Measurements from ENCODE around the gene CMTM6.
A peak's percentile ranks its signal among the peaks of the same experiment; 100 is the strongest.
"Not testable (repeated sequence)": the region's sequence is repeated elsewhere in the genome, so short reads cannot be mapped to it uniquely, and the experiment has no call there.

Gene CMTM6

DNA sequence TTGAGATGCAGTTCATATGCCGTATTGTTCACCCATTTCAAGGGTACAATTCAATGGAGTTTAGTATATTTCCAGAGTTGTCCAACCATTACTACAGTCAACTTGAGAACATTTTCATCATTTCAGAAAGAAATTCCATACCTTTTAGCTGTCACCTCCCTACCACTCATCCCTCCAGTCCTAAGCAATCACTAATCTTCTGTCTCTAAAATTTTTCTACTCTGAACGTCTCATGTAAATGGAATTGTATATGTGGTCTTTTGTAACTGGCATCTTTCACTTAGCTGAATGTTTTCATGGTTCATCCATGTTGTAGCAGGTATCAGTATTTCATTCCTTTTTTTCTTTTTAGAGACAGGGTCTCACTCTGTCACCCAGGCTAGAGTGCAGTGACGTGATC, 59.9 kb downstream of the CMTM6 start:
- DNase-seq: no peak

DNA sequence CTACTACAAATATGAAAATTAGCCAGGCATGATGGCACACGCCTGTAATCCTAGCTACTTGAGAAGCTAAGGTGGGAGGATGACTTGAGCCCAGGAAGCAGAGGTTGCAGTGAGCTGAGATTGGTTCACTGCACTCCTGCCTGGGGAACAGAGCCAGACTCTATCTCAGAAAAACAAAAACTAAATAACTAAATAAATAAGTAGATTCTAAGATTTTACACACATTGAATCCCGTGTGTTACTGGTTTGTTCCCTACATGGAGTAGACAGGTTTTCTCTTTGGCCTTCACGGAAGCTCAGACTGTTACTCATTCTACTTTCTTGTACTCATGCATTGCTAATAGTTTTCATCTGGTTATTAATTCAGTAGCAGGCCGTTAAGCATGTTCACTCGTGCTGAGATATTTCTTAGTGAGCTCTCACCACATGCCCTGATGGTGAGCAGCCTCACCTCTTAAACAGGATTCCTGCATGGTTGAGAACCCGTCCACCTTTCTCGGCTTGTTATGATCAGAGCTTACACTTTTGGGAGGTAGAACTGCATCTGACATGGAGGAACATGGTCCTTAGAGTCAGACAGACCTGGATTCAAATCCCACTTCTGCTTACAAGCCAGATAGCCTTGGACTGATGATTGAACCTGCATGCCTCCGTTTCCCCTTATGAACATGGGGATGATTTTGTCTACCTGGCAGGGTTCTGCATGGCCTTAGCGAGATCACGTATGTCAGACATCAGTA, 61.9 kb downstream of the CMTM6 start:
- no peak for DNase-seq

DNA sequence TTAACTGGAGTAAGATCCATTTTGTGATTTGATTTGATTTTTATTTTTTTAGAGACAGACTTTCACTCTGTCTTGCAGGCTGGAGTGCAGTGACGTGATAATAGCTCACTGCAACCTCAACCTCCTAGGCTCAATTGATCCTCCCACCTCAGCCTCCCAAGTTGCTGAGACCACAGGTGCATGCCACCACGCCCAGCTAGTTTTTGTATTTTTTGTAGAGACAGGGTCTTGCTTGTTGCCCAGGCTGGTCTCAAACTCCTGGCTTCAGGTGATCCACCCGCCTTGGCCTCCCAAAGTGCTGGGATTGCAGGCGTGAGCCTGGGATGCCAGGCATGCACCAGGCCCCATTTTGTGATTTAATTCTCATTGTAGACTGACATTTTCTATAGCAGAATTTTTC, 63.2 kb downstream of the CMTM6 start:
- not testable (repeated sequence) for DNase-seq

DNA sequence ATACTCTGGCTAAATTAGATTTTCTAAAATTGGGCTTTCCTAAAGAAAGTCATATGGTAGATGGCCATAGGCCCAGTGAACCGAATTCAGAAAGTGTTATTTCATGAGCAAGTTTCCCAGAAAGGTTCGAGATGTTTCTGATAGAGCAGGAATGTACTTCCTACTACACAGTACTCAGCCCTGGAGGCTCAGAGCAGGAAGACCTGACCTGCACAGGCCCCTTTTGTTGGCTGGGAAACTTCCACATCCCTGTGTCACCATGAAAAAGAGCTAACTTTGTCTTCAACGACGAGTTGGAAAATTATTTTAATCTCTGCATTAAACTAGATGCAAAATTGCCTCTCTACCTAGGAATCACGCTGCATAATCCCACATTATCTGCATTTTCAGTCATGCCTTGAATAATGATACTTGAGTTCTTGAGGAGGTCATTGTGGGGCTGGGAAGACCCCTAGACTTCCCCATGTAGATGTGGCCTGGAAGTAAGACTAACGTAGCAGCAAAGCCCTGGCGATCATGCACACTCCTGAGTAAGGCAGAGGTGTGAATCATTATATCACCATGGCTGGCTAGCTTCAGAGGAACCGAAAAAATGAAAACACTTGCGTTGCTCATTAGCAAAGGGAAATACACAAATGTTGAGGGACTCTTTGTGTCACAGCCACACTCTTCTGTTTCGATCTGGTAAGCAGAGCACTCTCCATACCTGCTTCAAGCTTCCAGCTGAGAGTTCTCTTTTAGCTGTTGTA, 63.9 kb downstream of the CMTM6 start:
- no peak for DNase-seq

DNA sequence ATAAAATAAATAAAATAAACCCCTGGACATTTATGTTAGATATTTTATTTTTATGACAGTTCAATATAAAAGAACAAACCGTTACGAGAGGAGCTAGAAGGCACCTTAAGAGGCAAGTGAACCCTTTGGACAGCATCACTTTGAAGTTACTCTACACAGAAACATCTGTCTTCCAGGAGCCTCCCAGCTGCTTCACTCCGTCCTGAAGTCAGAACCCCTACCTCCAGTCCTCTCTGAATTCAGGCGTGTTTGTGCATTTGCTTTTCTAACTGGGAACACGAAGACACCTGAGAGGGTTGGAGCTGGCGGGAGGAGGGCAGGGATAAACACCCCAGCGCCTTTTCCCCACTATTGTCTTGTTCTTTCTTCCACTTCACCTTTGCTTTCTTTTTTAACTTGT, 64.8 kb downstream of the CMTM6 start:
- no peak for DNase-seq

DNA sequence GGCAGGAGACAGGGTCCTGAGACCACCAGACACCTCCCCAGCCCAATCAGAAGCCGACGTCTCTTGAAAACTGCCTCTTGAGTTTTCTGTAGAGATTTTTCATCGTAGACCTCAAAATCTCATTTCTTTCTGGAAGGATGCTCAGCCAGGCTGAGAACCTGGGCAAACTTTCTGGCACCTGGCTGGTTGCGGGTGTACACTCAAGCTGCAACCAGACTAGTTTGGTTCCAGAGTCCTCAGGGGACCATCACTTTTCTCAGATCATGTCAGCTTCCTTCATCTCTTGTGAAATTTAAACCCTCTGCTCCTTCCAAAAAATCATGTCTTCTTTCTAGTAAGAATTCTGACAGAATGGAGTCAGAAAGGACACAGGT, 65.8 kb downstream of the CMTM6 start:
- DNase-seq: no peak

DNA sequence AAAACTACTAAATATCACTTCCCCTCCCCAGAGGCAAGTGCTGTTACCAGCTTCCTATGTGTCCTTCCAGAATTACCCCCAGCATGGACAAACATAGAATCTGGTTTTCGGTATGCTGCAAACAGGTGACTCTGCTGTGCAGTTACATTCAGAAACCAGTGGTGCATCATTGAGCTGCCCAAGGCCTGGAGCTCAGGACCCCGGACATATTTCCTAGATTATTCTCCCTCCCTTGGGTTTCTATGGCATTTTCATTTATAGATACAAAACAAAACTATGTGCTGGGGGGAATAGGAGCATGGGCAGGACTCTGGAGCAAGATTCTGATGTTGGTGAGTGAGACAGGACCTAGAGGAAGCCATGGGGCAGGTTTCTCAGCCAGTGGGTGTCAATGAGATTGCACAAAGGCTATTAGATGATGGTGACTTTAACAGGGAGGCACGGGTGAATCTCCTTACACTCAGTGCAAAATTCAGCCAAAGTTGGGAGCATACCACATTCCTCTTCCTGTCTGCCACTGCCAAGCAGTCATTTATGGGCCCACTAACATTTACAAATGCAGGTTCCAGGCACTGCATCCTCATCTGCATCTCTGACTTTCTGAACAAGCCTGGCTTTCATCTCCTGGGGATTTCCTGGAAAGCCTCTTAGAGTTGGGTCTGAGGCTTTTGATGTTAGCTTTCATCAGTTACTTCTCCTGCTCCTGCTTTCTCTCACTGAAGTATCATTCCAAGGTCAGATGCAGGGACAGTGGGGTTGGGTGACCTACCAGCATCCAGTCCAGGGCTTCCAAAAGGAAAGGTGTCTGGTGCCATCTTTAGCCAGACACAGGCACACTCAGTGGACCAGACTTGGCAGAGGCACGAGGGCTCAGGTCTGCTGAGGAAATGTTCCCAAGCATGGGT, 66.5 kb downstream of the CMTM6 start:
- DNase-seq: peak in 1 of 2 donors; percentile 24

DNA sequence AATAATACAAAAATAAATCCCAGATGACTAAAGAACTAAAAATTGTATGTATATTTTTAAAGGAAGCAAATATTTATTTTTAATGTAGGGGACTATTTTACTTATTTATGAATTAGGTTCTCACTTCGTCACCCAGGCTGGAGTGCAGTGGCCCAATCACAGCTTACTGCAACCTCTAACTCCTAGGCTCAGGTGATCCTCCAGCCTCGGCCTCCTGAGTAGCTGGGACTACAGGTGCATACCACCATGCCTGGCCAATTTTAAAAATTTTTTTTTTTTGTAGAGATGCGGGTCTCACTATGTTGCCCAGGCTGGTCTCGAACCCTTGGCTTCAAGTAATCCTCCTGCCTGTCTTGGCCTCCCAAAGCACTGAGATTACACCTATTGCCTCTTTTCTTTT, 68.4 kb downstream of the CMTM6 start:
- DNase-seq: no peak

DNA sequence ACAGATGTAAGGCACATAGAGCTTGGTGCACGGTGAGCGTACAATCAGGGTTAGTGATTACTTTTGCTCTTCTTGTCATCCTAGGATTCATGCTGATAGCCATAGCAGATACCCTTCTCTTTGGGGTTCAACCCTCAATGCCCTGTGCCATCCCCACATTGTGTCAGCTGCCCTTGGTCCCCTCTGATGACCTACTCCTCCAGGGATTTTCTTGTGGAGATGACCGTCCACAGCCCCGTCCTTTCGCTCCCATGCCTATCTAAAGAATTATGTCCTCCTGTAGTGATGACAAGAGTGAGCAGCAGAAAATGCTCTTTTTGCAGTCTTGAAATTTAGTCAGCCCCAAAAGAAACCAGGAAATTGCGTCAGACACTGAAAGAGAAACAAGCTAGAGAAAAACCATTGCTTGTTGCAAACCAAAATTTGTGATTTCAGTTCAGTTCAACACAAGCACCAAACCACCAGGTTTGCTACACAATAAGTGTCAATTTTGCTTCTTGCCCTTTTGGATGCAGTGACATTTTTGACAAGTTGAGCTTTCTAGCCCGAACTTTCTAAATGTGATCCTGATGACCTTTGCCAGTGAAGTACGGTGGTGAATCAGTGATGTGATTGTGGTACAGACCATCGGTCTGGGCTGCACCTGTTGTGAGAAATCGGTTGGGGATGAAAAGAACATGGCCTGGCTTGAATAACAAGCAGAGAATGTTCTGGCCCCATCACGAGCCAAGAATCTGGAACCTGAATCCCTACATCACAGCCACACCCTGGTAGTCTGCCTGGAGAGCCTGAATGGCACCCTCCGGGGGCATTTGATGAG, 69.7 kb downstream of the CMTM6 start:
- DNase-seq: peak; percentile 53 to 58

DNA sequence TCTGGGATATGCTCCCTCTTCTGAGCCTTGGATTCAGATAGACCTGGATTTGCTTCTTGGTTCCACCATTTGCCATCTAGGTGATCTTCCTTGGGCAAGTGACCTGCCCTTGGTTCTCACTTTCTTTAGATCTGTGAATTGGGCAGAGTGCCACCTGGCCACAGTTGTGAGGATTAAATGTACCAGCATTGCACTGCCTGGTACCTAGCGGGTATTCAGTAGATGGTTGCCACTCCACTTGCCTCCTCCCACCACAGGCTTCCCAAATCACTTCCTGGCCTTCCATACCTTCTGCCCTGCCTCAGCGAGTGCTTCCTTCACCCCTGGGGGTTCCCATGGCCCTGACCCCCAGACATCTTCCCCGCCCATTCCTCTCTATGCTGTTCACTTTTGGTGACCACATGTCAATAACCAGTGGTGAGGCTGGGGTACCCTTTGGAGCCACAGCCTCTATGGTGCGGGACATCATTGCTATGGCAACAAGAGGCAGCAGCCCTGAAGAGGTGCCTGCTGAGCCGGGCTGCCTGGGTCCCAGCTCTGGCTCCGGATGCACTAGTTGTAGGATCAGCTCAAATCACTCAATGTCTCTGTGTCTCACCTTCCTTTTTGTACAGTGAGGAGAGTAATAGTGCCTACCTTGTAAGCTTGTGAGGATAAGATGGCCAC, 70.5 kb downstream of the CMTM6 start:
- DNase-seq: no peak

DNA sequence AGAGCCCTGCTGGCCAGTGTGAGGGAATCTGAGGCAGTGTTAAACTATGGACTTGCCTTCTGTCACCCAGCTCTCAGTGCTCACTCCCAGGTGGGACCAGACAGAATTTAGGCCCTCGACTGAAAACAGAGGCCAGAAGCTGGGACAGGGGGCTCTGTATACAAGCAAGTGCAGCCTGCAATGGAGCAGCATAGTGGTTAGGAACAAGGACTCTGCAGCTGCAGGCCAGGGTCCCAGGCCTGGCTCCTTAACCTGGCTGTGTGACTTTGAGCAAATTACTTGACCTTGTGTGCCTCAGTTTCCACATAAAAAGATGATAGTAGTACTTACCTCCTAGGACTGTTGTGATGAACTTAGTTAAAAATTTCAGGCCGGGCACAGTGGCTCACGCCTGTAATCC, 71.2 kb downstream of the CMTM6 start:
- no peak for DNase-seq
